ENCODE results near the gene RNF227.
"Not testable (repeated sequence)": the region's sequence is repeated elsewhere in the genome, so short reads cannot be mapped to it uniquely, and the experiment has no call there.

The RNF227 gene

DNA sequence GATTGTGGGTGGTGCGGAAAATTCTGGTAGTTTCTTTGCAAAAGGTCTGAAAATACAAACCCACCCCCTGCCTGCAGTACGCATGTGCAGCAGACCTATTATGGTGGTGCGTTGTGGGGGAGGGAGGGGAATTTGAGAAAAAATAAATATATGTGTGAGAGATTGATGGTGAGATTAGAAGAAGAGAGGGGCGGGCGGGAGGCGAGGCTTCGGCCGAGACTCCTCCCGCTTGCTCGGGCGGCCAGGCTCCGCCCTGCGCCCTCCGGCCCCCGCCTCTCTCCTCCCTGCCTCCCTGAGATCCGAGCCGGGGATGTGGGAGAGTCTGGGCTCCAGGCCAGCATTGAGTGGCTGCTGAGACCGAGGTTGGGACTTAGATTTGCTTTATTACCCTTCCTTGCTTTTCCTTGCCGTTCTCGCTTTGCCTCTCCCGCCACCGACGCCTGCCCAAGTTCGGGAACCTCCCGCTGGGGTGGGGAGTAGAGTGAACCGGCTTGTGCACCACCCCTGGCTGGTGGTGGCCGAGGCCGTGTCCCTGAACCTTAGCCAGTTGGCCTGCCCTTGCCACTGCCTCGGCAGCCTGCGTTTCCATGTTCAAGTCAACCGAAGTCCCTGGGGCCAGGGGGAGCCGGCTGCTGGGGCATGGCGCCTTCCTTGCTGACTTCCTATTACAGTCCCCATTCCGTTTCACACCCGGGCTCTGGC, 28.5 kb downstream of the RNF227 start:
- peak; percentile 97 for DNase-seq

DNA sequence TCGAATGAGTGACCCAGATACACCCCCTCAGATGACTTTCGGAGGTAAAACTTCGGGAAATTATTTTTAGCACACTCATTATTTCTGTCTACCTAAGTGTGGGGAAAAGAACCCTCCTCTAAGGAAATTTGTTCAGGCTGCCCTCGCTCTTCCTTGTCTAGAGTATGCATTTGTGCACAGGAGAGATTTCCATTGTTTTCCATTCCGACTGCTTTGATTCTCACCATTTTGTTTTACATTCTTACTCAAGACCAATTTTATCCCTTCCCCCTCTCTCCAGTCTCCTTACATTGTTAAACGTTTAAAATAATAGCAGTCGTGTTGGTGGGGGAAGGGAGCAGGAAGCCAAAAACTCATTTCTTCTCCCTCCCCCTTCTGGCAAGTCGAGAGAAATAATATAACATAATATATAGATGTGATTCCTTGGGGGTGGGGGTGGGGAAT, 29.0 kb downstream of the RNF227 start:
- no peak for DNase-seq

DNA sequence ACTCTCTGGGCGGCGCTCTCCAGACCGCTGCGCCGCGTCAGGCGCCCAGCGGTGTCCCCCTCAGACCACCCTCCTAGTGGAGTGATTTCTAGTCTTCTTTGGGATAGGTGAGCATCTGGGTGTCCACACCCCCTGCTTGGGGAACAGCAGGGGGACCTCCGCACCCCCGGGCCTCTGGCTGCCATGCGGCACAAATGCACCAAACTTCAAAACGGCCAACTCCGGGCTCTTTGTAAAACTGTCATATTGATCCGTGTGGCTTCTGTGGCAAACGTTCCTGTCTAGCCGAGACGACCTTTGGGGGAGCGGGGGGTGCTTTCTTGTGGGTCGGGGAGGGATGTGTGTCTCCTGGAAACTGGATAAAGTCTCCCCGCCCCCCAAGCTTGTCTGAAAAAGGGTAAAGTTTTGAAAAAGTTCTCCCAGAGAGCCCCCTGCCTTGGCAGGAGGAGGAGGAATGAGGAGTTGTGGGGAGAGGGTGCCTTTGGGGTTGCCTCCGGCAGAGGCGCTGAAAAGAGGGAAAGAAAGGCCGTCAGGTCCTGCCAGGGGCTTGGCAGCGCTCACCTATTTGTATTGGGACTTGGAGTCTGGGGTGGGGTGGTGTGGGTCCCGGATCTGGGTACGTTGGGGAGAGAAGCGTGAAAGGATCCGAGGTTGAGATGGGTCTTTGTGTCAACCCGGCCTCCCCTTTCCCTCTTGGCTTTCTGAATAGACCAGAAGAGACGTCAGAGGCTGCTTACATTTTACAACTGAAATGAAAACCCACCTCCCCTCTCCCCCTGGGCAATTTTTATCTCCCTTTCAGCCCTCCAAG, 29.7 kb downstream of the RNF227 start:
- peak; percentile 82 for DNase-seq

DNA sequence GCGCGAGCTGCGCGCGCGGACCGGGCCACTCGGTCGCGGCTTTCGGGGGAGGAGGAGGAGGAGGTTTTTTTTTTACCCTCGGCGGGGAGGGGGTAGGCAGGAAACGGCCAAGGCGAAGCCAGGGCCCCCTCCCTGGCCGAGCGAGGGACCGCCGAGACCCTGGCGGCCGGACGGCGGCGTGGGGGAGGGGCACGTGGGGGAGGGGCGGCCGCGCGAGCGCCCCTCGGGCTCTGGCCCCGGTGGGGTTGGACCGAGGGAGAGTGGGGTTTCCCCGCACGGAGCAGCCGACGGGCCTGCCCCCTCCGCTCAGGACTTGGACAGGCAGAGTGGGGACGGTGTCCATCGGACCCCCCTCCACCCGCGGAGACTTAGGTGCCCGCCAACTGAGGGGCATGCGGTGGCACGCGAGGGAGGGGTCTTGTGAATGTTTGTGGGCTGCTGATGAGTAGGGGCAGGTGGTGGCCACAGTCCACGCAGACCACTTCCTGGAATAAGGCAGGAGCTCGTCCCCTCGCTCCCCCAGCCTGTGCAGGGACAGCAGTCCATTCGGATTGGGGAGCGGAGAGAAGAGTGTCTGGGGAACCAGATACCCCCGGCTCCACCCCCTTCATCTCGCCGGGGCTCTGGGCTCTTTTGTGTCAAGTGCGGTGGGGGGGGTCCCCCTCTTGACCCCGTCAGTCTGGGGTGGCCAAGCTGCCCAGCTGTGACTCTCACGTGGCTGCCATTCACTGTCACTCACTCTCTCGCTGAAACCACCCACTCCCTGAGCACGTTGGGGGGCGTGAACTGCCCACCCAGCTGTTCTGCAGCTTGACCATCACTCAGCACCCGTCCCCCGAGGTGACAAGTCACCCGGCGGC, 30.5 kb downstream of the RNF227 start:
- DNase-seq = peak; percentile 90

DNA sequence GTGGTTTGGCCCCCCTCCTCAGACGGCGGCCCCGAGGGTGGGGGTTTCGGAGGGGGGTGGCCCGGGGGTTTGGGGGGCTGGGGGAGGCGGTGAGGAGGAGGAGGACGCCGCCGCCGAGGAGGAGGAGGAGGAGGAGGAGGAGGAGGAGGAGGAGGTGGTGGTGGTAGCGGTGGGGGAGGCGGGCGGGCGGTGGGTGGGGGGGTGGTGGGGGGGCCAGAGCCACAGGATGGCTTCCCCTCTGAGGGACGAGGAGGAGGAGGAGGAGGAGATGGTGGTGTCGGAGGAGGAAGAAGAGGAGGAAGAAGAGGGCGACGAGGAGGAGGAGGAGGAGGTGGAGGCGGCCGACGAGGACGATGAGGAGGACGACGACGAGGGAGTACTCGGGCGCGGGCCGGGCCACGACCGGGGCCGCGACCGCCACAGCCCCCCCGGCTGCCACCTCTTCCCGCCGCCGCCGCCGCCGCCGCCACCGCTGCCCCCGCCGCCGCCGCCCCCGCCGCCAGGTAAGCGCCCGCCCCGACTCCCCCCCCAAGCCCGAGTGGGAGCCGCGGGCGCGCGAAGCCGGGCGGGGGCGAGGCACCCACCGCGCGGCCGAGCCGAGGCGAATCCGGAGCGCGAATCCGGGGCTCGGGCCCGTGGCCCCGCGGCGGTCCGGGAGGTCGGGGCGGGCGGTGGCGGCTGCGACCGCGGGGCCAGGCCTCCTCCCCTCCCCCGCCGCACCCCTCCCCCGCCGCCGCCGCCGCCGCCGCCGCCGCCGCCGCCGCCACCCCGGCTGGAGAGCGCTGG, 31.3 kb downstream of the RNF227 start:
- DNase-seq = peak; percentile 44

DNA sequence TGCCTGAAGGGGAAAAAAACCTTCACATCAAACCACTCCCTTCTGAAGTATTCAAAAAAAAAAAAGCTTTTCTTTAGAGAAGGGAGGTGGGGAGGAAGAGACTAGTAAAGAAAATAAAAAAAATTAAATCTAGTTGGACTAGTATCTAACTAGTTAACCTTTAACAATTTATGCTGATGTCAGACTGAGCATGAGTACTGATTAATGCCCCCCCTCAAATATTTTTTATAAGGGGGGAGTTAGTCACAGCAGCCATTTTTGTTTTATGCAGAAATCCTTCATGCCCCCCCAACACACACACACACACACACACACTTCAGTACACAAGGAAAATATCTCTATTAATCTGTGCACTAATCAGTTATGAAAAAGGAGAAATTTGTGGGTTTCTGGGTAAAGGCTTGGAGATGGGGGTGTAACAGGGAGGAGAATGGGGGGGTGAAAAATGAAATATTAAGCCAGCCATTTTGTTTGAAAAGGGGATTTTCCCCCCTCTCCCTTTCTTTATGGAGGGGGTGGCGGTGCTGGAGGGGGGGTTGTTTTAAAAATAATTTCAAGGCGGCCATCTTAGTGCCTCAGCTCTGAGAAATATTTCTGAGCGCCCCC, 32.2 kb downstream of the RNF227 start:
- DNase-seq = peak; percentile 80

DNA sequence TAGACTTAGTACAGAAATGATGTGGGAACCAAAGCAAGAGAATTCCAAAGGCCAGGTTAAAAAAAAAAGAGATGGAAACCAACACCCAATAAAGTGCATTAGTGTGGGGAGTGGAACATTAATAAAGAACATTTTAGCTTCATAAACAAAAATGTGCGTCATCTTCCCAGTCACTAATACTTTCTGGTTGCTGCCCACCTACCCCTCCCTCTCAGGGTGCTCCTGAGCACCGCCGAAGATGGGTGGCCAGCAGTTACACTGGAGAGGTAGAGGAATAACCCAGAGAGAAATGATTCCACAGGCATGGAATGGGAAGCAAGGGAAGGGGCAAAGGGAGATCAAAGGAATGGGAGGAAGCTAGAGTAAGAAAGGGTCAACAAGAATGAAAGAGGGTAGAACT, 33.5 kb downstream of the RNF227 start:
- DNase-seq = peak; percentile 15

DNA sequence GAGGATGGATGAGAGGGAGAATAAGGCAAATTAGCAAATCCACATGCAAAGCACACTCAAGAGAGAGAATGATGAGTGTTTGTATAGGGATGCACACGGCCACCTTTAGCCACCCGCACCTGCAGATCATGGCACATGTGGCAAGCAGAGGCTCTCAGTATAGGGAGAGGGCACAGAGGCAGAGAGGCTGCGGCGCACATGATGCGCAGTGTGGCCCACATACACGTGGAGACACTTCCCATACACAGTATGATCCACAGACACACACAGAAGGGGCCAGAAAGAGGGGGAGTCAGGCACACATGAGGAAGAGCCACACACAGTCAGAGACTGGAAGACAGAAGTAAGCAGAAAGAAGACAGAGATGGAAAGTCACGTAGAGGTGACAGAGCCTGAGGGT, 34.0 kb downstream of the RNF227 start:
- no peak for DNase-seq

DNA sequence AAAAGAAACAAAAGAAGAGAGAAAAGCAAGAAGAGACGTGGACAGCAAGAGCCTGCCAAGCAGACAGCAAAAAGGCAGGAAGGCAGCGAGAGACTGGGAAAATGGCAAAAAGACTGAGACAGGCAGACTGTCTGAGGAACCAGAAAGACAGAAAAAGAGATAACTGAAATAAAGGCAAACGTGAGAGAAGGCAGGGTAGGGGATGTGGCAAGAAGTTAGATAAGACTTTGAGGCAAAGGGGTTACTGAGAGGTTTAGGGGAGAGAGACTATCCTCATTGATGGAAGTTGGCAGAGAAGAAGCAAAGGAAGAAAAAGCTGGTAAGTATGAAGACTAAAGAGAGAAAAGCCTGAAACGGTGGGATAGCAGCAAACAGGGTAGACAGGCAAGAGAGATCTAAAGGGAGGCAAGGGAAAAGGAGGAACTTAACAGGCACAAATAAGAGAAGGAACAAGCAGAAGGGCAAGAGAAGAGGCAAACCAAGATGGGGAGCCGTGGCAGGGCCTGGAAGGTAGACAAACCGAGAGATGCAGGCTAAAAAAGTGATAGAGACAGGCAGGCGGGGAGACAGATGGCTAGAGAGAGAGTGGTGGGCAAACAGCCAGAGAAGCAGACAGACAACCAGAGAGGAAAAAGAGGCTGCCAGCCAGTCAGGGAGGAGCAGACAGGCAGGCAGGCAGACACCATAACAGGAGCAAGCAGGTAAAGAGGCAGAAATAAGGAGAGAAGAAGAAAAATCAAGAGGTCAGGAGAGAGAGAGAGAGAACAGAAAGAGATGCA, 34.6 kb downstream of the RNF227 start:
- no peak for DNase-seq

DNA sequence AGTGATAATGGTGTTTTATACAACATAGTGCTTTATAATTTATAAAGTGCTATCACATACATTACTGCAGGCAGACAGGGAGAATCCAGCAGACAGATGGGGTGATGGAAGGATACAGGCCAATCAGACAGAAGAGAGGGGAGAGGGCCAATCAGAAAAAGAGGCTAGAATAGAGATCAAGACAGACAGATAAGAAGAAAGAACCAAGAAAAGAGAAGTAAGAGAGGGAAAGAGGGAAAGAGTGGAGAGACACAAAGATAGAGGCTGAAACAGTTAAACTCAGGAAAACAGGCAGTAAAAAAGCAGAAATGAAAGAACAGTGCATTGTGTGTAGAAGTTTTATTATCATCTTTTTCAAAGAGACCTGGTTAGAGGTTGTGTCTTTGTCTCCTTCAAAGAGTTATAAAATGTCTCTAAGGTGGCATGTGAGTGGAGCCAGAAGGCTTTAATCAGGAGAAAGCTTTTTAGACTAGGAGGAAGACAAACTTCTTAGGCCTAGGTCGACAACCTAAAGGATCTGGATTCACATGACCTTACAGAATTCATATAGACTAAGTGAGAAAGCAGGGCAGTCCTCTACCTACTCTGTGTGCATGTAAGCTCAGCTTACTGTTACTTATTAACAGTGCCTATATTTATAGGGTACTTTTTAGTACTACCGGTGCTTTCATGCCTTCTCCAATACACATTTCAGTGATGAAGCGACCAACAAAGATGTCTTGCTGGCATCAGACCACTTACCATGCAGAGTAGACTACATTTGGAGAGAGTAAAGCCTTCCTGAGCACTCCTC, 35.8 kb downstream of the RNF227 start:
- peak; percentile 43 for DNase-seq

DNA sequence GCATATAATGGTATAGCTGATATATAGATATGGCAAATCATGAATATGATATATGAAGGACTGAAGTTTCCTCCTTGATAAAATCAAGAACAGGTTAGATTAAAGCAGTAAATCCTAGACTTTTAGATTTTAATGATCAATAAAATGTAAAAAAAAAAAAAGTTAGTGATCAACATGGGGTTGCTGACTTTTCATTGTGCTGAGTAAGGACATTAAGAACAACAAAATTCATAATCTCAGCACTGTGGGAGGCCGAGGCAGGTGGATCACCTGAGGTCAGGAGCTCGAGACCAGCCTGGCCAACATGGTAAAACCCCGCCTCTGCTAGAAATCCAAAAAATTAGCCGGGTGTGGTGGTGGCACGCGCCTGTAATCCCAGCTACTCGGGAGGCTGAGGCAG, 37.9 kb downstream of the RNF227 start:
- no peak for DNase-seq

DNA sequence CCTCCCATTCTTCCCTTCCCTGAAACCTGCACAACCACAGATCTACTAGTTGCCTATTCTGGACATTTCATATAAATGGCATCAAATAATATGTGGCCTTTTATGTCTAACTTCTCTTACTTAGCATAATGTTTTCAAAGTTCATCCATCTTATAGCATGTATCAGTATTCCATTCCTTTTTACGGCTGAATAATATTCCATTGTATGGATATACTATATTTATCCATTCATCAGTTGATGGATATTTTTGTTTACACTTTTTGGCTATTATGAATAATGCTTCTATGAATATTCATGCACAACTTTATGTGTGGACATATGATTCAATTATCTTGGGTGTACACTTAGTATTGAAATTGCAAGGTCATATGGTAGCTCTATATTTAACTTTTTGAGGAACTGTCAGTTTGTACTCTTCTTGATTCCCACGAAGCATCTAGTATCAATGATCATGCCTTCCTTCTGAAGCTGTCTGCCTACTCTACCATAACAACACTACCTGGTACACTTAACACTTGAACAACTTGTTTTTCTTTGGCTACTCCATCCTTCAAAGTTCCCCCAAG, 40.2 kb downstream of the RNF227 start:
- DNase-seq = no peak

DNA sequence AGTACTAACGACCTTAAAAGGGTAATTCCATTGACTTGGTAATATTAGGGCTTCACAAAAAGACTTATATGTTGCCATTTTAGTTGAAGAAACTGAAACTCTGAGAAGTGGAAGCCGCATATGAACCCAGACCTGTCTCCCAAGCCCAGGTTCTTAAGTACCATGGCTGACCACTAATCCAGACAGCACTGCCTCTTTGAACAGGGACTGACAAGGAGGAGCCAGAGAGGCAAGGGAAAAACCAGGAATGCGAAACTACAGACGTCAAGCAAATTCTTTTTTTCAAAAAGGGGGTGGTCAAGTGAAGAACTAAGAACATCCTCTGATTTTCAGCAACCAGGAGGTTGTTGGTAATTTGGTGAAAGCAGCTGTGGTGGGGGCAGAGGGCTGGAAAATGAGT, 43.0 kb downstream of the RNF227 start:
- no peak for DNase-seq

DNA sequence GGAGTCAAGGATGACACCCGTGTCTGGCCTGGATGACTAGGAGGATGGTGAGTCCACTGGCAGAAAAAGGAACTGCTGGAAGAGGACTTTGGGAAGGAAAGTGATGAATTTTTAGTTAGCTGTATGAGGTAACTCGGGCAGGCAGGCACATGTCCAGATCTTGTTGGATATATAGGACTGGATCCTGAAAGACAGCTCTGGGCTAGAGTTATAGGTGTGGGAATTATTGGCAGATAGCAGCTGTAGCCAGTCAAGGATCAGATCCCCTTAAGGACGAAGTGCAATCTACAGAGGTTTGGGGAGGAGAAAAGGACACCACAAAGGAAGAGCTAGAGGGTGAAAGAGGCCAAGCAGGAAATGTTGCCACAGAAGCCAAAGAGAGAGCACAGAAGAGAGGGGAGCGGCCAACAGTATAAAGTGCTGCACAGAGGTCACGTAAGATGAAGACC, 48.2 kb downstream of the RNF227 start:
- DNase-seq = no peak

DNA sequence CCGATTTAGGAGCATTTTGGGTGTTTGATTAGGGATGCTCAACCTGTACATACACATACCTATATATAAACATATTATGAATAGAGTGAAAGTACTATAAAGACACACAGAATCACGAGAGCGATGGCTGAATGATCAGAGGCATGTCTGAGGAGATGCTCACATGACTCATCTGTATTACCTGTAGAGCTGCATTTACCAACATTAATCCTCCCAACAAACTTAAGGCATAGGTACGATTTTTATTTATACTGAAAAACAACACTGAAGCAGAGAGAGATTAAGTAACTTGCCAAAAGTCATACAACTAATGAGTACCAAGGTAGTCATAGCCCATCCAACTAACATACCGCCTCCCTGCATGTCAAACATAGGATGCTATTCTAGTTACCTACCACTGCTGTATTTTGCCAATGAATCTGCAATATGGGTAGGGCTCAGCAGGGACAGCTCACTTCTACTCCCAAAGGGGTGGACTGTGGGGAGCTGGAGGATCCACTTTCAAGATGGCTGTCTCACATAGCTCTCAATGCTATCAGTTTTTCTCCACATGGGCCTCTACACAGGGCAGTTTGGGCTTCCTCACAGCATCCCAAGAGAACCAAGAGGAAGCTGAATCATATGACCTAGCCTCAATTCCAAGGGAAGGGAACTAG, 51.0 kb downstream of the RNF227 start:
- DNase-seq = no peak

DNA sequence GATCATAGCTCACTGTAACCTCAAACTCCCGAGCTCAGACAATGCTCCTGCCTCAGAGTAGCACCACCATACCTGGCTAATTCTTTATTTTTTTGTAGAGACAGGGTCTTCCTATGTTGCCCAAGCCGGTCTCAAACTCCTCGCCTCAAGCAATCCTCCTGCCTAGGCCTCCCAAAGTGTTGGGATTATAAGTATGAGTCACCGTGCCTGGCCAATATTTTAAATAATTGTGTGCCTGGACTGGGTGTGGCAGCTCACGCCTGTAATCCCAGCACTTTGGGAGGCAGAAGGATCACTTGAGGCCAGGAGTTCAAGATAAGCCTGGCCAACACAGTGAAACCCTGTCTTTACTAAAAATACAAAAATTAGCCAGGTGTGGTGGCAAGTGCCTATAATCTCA, 51.7 kb downstream of the RNF227 start:
- not testable (repeated sequence) for DNase-seq

Measured in eye (tissue), 1 donor.